Epithelial cell of esophagus (primary cell): Measurements from ENCODE around the gene PTPRN2.

Experiments used
- DNase-seq: peaks from one replicate; pipeline ENCODE4 v3.0.0; 2010; ENCODE audit warnings: low read depth
- H3K4me3 ChIP-seq: 2 replicates; pipeline ENCODE4 v1.5.1; 2011; ENCODE audit warnings: mild to moderate bottlenecking, low read length, control low read depth
- TF ChIP-seq, protein P1 (sequence below): IDR thresholded peaks from 2 replicates; pipeline ENCODE4 v1.5.1; 2011; ENCODE audit warnings: low read depth, mild to moderate bottlenecking, low read length, control low read depth, inconsistent platforms; ENCODE audit not compliant: insufficient read depth; ENCODE audit errors: missing control alignments

The PTPRN2 gene

DNA sequence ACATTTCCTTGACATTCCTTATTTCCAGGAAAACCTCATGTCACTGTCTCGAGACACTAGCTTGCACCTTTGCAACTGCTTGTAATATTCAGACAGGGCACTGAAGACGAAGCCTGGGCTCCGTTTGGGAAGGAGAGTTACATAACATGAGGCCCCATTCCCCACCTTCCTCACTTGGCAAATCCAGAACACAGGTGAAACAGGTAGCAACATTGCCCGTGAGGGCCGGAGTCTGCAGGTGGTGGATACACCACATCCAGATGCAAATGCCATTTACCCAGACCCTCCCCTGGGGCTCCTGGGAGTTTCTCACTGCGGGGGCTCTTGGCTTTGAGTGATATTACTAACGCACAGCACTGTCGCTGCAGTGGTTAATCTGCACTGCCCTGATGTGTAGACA lies 491.0 kb downstream of the PTPRN2 start:
- DNase-seq = no peak
- TF ChIP-seq, protein P1, sequence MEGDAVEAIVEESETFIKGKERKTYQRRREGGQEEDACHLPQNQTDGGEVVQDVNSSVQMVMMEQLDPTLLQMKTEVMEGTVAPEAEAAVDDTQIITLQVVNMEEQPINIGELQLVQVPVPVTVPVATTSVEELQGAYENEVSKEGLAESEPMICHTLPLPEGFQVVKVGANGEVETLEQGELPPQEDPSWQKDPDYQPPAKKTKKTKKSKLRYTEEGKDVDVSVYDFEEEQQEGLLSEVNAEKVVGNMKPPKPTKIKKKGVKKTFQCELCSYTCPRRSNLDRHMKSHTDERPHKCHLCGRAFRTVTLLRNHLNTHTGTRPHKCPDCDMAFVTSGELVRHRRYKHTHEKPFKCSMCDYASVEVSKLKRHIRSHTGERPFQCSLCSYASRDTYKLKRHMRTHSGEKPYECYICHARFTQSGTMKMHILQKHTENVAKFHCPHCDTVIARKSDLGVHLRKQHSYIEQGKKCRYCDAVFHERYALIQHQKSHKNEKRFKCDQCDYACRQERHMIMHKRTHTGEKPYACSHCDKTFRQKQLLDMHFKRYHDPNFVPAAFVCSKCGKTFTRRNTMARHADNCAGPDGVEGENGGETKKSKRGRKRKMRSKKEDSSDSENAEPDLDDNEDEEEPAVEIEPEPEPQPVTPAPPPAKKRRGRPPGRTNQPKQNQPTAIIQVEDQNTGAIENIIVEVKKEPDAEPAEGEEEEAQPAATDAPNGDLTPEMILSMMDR = no peak
- H3K4me3 ChIP-seq = no peak overlapping the region

DNA sequence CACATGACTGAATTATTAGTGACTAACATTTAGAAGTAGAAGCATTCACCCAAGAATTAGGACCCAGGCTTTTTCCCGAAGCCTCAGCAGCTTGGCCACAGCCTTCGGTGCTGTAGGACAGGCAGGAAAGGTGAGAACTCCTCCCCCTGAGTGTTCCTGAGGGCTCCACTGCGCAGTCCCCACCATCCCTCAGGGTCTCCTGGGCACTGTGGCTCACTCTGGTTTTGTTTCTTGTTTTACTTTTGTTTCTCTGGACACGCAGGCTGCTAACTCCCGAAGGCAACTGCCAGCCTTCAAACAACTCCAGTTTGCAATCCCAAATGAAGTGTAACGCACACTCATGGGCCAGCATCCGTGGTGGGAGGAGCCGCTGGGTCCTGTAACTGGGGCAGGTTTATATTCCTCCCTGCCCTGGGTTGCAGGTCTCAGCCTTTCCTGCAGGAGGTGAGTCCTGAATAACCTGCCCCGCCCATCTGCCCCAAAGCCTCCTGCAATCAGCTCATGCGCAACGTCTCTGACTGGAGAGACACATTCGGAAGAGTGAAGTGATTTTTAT lies 492.9 kb downstream of the PTPRN2 start:
- no peak for DNase-seq
- H3K4me3 ChIP-seq = no peak overlapping the region
- TF ChIP-seq, protein P1 = no peak

DNA sequence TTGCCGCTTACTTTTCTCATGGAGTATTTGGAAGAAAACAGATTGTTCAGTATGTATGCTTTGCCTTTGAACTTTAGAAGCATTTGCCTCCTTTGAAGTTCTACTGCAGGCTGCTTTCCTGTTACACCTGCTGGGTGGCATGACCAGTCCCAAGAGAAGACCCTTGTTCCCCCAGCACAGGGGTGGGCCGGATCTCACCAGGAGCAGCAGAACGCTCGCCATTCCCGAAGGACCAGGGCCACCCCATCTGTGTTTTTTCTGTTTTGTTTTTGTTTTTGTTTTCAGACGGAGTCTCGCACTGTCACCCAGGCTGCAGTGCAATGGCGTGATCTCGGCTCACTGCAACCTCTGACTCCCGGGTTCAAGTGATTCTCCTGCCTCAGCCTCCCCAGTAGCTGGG lies 493.6 kb downstream of the PTPRN2 start:
- TF ChIP-seq, protein P1 = no peak
- DNase-seq = no peak
- H3K4me3 ChIP-seq = no peak overlapping the region

DNA sequence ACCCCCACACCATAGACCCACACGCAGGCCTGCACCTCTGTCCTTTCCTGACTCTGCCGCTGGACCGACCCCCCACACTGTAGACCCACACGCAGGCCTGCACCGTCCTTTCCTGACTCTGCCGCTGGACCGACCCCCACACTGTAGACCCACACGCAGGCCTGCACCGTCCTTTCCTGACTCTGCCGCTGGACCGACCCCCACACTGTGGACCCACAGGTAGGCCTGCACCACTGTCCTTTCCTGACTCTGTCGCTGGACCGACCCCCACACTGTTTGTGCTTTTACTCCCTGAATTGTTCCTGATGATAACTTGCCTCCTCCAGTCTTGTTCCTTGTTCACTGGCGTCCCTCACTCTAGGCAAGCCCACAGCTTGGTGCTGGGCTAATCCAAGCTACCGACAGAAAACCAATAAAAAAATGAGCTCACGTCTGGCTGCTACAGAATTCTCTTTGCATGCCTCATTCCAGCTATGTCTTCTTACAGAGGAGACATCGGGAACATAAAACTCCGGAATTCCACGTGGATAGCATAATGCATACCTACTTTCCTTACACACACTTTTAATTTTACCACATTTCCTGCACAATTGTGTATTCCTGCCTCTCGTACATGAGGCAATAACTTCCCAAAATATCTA lies 494.3 kb downstream of the PTPRN2 start:
- H3K4me3 ChIP-seq = no peak overlapping the region
- TF ChIP-seq, protein P1 = no peak
- no peak for DNase-seq

DNA sequence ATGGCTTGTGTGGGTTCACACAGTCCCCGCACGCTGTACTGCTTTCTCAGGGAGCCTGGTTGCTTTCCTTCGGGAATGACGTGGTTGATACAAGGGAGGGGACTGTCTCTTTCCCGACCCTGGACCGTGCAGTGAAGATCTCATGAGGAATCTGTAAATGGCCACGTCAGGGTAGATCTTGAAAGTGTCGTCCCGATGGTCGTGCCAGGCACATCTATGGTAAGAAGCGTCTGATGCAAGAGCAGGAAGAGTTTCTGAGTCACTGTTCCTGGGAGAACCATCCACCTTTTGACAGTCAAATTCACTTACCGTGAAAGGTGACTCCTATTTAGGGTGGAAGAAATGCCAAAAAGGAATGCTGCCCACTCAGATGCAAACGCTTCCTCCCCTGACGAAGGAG lies 500.4 kb downstream of the PTPRN2 start:
- no peak overlapping the region for H3K4me3 ChIP-seq
- TF ChIP-seq, protein P1 = no peak
- no peak for DNase-seq

DNA sequence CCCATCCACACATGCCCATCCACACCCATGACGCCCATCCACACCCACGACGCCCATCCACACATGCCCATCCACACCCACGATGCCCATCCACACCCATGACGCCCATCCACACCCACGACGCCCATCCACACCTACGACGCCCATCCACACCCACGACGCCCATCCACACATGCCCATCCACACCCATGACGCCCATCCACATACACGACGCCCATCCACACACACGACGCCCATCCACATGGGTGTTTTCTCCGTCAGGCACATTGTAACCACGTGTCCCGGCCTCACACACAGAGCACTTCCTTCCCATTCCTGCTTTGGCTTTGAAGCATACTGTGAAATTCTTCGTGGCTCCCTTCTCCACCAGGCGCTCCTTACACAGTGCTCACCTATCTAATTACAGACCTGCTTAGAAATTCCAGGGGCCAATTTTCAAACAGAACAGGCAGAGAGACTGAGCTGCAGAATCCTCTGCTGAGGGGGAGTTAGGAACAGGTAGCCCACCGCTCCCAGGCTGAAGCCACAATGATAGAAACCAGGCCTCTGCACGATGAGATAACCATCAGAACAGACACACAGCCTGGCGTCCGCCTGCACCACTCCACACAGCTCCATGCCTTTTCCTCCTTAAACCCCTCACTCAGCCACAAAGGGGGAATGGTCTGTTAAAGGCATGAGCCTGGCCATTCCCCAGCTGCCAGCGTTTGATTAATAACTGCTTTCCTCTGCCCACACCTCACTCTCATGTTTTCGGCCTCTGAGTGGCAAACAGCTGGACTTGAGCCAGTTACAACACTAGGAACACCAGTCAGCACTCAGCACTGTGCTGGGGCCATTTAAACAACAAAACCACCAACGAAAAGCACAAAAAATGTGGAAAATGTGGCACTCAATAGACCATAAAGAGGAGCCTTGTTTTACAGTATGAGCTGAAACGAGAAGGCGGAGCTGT lies 501.6 kb downstream of the PTPRN2 start:
- no peak for DNase-seq
- TF ChIP-seq, protein P1 = no peak
- no peak overlapping the region for H3K4me3 ChIP-seq

DNA sequence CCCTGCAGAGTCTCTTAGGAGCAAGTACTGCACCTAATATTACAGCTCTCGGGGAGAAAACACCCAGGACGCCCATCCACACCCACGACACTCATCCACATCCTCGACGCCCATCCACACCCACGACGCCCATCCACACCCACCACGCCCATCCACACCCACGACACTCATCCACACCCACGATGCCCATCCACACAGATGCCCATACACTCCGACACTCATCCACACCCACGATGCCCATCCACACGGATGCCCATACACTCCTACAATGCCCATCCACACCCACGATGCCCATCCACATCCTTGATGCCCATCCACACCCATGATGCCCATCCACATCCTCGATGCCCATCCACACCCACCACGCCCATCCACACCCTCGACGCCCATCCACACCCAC lies 503.1 kb downstream of the PTPRN2 start:
- no peak for DNase-seq
- H3K4me3 ChIP-seq = no peak overlapping the region
- TF ChIP-seq, protein P1 = no peak
